ENCODE results near the gene OTX2.

- TF ChIP-seq CTCF (conservative IDR thresholded peaks at IDR 0.05 in 1 of 2, IDR thresholded peaks at IDR 0.05 in 1 of 2; ENCODE audit: low read depth in 1 of 2, low read length in 2 of 2) (no peak), EZH2 (IDR thresholded peaks at IDR 0.05; ENCODE audit: low read length, missing control alignments) (no peak)
Measured at GRCh38 chr14:56813143-56813551, 2.9 kb upstream of the OTX2 start.
